CMK (cell line): ENCODE measurements around the gene MPV17L2.

Experiments used
- DNase-seq: peaks from one replicate; pipeline ENCODE4 v3.0.0-alpha.2; 2010; ENCODE audit warnings: low read depth

MPV17L2 gene

GRCh38 chr19:18160971-18161635 lies 31.9 kb upstream of the MPV17L2 start:
- DNase-seq: no peak

- DNase-seq: no peak
These were observed 31.4 kb upstream of the MPV17L2 start for GRCh38 chr19:18161636-18162002.

DNA sequence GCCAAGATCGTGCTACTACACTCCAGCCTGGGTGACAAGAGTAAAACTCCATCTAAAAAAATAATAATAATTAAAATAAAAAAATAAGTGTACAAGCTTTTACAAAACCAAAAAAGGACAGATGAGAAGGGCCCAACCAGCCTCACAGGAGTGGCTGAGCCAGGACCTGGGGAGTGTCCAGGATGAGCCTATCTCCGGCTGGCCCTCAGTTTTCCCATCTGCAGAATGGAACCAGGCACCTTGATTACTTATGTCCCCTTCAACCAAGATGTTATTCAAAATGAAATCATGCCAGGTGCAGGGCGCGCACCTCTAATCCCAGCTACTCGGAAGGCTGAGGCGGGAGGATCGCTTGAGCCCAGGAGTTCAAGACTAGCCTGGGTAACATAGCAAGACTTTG lies 28.9 kb upstream of the MPV17L2 start:
- DNase-seq: no peak

- DNase-seq: no peak
These were observed 27.0 kb upstream of the MPV17L2 start for GRCh38 chr19:18165794-18166544.

DNA sequence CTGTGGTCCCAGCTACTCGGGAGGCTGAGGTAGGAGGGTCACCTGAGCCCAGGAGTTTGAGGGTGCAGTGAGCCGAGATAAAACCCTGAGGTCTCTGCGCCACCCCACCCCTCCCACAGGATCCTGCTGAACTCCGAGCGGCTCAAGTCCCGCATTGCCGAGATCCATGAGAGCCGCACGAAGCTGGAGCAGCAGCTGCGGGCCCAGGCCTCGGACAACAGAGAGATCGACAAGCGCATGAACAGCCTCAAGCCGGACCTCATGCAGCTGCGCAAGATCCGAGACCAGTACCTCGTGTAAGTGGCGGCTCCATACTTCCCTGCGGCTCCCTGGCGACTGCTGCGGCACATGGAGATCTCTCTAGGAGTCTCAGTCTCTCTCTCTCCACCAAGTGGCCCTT lies 26.0 kb upstream of the MPV17L2 start:
- no peak for DNase-seq

GRCh38 chr19:18167975-18168645 lies 24.9 kb upstream of the MPV17L2 start:
- DNase-seq: no peak

DNA sequence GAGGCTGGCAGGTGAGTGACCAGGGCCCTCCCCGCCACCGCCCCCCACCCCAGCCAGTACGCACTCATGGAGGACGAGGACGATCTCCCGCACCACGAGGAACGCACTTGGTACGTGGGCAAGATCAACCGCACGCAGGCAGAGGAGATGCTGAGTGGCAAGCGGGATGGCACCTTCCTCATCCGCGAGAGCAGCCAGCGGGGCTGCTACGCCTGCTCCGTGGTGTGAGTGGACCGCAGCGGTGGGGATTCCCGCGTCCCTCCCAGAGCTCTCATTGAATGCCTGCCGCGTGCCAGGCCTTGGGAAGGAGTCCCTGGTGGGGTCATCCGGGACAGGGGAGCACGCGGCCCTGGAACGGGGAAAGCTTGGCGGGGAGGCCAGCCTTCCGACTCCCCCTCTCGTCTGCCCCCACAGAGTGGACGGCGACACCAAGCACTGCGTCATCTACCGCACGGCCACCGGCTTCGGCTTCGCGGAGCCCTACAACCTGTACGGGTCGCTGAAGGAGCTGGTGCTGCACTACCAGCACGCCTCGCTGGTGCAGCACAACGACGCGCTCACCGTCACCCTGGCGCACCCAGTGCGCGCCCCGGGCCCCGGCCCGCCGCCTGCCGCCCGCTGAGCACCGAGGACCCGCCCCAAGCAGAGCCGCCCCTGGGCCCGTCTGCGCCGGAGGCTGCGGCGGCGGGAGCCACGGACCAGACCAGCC lies 24.2 kb upstream of the MPV17L2 start:
- DNase-seq: no peak

- no peak for DNase-seq
These were observed 22.2 kb upstream of the MPV17L2 start for GRCh38 chr19:18170714-18171255.

GRCh38 chr19:18171605-18172327 lies 21.3 kb upstream of the MPV17L2 start:
- DNase-seq: no peak

DNA sequence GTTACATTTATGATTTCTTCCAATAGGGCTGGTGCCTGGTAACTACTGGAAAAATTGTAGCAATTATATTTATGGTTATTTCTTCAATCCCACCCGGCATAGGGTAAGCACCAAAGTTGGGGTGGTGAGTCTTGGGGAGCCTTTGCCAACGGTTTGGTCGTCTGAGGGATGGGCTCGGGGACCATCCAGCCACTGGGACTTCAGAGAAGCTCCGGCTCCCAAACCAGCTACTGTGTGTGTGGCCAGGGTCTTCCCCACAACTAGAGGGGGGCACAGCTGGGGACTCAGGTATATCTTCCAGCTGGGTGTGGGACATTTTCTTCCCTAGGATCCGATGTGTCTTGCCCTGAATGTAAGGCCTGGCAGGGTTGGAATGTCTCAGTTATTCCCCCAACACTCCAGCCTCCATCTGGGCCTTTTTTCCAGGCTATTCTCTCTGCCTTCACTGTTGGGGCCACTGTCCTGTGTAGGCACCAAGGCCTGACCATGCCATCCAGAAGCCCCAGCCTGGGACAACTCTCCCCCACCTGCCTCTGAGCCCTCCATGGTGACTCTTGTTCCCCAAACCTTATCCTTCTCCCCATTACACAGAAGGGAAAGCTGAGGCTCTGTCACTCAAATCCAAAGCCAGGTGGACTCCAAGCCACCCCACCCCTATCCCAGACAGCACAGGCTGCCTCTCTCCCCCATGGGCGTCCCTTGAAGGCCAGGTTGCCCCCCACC lies 20.5 kb upstream of the MPV17L2 start:
- no peak for DNase-seq

- no peak for DNase-seq
These were observed 19.9 kb upstream of the MPV17L2 start for GRCh38 chr19:18173054-18173571.

- no peak for DNase-seq
These were observed 19.3 kb upstream of the MPV17L2 start, which contains the start of gene IFI30 for GRCh38 chr19:18173572-18174288. Gene IFI30 (plus strand): TSS chr19:18173813. CDS start chr19:18173842, 29 bp downstream.

DNA sequence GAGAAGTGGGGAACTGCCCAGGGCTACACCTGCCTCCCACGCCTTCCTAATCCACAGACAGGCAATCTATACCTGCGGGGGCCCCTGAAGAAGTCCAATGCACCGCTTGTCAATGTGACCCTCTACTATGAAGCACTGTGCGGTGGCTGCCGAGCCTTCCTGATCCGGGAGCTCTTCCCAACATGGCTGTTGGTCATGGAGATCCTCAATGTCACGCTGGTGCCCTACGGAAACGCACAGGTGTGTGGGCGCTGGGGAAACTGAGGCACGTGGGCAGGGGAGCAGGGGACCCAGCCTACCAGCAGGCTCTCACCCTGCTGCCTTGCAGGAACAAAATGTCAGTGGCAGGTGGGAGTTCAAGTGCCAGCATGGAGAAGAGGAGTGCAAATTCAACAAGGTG lies 18.0 kb upstream of the MPV17L2 start:
- no peak for DNase-seq

DNA sequence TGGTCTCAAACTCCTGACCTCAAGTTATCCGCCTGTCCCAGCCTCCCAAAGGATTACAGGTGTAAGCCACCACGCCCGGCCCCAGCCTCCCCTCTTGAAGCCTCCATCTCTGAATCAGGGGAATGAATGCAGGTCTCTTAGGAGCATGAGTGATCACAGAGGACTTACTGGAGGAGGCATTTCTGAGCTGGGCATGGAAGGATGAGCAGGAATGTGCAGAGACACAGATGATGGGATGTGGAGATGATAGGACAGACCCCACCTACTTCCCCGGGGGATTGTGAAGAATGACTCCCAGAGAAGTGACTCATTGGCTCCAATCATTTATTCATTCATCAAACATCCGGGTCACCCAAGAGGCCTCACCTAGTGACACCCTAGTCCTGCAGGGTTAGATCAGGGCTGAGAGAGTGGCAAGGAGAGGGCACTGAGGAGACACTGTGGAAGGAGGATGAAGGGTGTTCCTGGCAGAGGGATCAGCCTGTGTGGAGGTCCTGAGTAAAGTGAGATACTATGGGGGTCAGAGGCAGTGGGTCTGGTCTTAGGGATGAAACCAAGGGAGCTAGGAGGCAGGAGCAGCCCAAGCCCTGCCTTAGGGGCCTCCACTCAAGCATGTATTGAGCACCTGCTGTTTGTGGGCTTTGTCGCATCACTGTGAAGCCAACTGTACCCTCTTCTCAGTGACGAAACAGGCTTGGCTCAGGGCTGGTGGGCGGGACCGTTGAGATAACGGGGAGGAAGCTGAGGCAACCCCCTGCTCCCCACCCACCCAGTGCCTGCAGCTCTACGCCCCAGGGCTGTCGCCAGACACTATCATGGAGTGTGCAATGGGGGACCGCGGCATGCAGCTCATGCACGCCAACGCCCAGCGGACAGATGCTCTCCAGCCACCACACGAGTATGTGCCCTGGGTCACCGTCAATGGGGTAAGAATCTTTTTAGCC lies 16.4 kb upstream of the MPV17L2 start:
- no peak for DNase-seq

GRCh38 chr19:18179957-18180356 lies 13.1 kb upstream of the MPV17L2 start:
- no peak for DNase-seq

GRCh38 chr19:18183529-18183928 lies 9.5 kb upstream of the MPV17L2 start:
- no peak for DNase-seq

DNA sequence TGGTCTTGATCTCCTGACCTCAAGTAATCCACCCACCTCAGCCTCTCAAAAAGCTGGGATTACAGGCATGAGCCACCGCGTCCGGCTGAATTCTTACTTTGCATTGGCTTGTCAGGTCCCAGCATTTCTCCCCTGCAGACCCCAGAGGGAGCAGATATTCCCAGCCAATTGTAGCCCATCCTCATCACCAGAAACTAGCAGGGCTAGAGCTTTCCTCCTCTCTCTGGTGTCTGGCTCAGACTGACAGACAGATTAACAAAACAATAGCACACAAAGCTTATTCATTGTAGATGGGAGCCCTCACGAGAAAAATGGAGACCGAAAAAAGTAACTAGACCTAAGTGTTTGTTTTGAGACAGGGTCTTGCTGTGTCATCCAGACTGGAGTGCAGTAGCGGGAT lies 7.5 kb upstream of the MPV17L2 start:
- no peak for DNase-seq

GRCh38 chr19:18190278-18190677 lies 2.7 kb upstream of the MPV17L2 start:
- DNase-seq: no peak

DNA sequence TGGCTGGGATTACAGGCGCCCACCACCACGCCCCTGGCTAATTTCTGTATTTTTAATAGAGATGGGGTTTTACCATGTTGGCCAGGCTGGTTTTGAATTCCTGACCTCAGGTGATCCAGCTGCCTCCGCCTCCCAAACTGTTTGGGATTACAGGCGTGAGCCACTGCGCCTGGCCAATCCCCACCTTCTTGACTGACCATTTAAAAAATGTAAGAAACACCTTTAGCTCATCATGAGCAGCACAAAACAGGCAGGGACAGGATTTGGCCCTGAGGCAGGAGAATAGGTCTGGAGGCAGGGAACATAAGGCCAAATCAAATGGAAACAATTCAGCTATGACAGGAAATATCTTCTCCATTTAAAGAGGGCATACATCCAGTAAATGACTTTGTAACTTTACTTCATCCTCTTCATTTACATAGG lies 1.4 kb upstream of the MPV17L2 start:
- no peak for DNase-seq
